Measurements from ENCODE around the gene DAPK2.

Gene DAPK2

DNA sequence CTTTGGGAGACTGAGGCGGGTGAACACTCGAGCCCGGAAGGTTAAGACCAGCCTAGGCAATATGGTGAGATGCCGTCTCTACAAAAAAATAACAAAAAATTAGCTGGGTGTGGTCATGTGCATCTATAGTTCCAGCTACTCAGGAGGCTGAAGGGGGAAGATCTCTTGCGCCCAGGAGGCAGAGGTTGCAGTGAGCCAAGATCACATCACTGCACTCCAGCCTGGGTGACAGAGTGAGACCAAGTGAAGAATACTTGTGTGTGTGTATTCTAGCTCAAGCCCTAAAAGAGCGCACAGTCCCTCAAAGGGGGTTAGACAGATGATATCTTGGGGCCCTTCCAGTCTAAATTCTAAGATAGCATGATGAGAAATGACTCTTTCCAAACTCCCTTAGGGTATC is 23.7 kb downstream of the DAPK2 start:
- DNase-seq = no peak

DNA sequence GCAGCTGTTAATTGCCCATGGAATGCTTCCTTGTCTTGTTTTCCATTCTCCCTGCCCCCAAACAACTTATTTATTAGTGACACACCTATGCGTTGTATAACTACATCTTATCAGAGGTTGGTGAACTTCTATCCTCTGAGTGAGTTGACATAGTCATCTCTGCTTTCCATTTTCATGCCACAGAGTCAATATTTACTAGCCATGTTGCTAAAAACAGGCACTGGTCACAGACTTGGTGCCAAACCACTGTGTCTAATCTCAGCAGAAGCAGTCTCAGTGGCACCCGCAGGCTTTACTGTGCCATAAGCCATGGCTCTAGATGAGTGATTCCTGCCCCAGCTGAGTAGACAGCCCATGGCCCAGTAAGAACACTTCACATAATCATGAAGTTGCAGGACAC is 26.5 kb downstream of the DAPK2 start:
- DNase-seq = no peak

DNA sequence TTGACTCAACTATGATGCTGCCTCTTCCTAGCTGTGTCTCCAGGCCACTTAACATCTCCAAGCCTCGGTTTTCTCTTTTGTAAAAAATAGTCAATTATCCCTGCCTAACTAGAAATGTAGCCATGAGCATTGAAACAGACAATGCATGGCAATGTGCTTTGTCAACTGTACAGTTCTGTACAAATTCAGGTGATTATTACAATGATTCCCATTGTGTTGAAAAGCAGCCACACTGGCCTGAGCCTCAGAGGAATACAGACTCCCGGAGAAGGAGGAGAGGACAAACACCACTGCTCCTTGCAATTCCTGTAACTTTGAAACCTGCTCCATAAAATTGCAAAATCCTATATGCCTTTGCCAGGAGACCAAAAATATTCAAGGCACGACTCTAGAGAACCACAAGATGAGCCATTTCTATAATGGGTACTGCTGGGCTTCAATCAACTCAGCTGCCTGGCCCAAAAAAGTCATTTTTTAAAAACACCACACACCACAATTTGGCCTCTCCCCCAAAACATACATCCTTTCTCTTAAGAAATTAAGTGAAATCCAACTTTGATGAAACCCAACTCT is 28.6 kb downstream of the DAPK2 start:
- no peak for DNase-seq

DNA sequence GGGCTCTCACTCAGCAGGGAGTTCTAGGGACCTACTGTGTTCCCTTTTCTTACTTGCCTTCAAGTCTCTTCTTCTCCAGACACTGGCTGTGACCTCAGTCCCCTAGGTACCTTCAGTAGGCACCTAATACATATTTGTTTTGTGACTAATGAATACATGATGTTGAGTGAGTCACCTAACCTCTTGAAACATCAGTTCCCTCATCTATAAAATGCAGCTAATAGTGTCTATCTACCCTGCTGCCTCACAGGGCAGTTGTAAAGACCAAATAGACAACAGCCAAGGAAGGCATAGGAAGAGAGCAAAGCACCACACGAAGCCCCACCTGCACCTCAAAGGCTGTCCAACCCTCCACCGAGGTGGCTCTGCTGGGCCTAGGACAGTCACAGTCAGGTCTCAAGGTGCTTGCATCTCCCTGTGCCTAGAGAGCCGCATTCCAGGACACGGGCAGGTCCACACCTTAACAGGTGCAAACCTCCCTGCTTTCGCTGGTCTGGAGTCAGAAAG is 29.1 kb downstream of the DAPK2 start:
- DNase-seq = no peak

DNA sequence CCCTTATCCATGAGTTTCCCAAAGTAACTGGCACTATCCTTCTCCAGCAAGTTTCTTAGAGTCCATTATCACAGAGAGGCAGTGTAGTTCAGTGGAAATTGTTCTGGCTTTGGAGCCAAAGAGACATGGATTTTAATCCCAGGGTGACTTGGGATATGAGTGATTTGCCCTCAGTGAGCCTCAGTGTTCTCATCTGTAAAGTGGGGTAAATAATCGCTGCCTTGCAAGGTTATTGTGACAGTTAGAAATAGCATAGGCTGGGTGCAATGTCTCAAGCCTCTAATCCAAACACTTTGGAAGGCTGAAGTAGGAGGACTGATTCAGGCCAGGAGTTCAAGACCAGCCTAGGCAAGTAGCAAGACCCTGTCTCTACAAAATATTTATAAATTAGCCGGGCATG is 30.0 kb downstream of the DAPK2 start:
- no peak for DNase-seq

DNA sequence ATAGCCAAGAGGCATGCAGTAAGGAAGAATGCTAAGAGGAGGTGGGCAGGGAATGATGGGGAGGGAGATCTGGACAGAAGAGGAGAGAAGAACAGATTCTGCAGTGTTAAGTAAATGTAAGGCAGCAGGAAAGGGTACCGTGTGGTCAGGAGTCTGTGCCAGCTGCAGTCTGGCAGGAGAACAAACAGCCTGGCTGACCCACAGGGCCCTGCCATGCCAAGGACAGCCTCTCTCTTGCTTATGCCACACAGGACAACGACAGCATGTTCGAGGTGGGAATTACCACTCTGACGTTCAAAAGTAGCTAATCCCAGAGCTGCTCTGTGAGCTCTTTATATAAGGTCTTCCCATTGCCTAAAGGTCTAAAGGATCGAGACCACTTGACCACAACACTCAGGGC is 31.3 kb downstream of the DAPK2 start:
- DNase-seq = no peak

DNA sequence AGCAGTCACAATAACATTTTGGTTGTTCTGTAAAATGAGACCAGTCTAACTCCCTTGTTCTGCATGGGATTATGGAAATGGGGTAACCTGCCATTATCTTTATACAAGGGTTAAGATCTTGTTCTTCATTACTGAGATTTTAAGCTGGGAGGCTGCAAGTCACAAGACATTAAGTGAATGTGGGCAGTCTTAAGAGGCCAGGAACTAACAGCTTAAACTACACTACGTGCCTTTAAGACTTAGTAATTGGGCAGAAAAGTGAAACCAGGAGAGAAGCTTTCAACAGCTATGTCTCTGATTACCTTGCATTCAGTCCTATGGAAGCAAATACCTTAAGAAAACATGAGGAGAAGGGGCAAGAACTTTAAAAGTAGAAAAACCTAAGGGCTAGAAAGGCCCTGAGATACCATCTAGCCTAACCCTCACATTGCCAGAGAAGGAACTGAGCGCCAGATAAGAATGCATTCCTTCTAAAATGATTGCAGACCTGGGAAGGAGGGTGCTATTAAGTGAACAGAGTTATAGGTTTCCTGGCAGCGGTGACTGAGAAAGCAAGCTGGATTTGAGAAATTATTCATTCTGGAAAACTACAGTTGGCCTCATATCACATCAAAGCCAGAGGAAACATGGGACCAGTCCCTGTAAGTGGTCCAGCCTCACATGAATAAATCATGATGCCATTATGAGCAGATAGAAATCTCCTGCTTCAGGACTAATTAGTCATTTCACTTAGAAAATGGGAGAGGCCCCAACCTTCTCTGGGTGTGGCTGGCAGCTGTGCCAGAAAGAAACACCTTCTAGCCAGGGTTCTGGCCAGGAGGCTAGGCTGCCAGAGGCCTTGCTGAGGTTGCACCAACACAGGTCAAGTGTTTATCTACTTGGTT is 32.9 kb downstream of the DAPK2 start:
- no peak for DNase-seq

DNA sequence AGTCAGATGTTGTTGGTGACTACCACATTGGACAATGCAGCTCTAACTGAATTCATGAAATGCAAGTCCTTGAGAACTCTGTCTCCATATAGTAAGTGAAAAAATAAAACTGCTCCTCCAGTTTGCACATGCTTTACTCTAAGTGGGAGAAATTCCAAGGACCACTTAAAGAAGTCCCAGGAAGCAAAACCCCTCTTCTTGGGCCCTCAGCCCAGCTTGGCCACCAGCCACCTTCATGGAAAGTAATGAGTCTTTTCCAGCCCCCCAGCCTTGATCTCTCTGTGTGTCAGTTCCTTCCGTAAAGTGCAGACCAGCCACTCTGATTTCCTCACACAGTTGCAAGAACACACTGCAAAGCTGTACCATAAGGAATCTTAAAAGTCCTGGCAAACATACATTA is 34.5 kb downstream of the DAPK2 start:
- DNase-seq = no peak

DNA sequence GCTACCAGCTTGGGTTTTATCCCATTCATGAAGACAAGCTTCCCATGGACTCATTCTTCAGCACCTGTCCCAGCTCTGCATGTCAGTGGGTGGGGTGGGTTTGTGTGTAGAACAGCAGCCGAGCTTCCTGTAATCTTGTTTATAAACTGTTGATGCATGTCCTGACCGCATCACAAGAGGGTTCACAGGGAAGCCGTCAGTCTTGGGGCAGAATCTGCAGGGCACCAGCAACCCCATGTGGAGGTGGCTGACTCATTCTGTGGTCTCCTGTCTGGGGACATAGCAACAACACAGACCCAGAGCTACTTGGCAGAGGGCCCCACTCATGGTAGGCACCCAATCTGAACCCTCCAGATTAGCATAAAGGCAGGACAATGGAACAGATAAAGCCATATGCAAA is 35.6 kb downstream of the DAPK2 start:
- peak; percentile 86 for DNase-seq

DNA sequence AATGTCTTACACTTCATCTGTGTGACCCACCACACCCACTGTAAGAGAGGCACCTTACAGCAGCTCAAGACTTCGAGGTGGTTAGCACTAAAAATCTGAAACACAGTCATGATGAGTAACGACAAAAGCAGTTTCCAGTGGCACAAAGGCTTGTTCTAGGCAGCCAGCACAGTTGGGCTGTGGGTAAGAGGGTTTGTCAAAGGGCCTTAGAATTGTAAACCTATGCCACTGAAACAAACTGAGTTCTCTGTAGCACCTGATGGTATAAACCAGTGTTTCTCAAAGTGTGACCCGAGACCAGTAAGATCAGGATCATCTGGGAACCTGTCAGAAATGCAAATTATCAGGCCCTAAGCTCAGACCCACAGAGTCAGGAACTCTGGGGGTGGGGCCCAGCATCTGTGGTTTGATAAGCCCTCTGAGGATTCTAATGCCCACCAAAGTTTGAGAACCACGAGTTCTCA is 36.5 kb downstream of the DAPK2 start:
- DNase-seq = peak; percentile 60

DNA sequence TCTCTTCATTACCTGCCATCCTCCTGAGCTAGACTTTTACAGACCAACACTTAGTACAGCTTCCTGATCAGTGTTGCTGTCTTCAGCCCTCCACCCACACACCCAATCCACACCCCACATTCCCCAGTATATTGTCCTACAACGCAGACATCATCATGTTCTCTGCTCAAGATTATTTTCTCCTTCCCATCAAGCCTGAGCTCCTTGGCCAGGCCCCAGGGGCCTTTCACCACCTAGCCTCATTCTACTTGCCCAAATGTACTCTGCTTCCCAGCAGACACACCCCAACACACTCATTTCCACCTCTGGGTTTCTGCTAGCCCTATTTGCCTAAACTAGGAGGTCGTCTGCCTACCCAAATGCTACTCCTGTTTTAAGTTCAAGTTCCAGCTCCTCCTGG is 37.0 kb downstream of the DAPK2 start:
- no peak for DNase-seq

DNA sequence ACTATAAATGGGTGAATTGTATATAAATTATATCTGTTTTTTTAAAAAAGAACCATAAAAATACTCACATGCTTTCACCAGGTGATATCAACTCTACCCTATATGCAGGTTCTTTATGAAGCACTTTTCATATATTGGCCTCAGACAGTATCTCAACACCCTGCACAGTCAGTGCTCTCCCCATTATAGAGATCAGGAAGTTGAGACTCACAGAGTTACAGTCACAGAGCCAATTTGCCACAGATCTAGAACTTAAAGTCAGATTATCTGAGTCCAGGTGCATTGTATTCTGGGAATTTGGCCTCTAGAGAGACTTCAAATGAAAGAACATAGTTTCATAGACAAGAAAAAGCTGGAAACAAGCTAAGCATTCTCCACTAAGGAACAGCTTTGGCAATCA is 38.1 kb downstream of the DAPK2 start:
- no peak for DNase-seq

DNA sequence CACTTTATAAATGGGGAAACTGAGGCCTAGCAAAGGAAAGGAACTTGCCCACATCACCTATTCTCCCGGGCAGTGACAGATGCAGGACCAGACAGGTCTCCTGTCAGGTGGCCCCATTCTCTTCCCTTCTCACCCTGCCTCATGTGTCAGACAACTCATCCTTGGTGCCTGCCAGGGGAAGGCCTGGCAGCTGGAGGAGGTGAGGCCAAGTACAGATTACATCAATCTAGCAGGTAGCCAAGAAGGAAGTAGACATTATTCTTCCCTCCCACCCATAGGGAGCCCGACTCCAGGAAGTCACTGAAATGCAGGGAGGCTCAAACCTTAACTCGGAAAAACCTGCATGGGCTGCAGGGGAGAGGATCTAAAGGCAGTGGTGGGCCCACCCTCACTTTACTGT is 39.6 kb downstream of the DAPK2 start:
- no peak for DNase-seq

DNA sequence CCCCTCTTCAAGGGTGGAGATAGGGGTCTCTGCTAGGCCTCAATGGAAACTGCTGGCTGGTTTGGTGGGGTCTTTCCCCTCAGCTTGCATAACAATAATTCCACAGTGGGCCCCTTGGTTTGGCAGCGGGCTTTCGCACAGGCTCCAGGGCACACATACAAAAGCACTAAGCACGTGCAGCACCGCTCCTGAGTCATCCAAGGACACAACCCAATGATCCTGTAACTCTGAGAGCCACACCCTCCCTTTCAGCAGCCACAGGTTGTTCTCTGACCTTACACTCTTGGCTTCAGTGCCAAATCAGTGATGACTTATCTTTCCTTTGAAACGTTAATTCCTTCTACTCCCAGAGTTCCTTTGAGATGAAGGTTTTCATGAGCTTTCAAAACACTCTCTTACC is 41.7 kb downstream of the DAPK2 start:
- DNase-seq = no peak

DNA sequence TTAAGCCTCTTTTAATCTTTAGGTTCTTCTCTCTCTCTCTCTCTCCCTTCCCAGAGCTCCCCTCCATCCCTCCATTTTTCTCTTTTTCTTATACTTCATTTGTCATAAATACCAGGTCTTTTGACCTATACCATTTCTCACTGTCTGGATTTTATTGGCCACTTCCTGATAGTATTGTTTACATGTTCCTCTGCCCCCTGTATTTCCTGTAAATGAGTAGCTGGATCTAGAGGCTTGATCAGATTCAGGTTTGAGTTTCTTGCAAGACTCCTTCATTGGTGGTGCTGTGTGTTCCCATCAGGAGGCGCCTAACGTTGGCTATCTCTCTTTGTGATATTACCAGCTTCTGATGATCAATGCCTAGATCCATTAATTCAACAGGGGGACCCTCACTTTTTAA is 42.2 kb downstream of the DAPK2 start:
- no peak for DNase-seq

DNA sequence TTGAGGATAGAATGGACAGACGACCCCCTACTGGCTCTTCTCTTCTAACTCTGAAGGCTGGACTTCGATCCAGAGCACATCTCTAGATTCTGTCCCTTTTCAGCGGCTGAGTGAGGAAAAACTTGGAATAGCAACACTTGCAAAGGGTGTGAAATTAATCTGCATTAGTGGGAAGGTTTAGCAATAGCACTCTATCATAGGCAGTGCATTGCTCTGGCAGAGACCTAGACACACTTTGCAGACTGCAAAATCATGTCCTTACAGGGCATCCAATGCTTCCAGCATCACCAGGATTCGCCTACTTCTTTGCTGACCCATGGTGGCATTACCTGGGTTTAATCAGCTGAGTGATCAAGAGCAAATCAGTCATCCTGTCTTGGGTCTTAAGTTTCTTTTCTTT is 43.1 kb downstream of the DAPK2 start:
- no peak for DNase-seq

DNA sequence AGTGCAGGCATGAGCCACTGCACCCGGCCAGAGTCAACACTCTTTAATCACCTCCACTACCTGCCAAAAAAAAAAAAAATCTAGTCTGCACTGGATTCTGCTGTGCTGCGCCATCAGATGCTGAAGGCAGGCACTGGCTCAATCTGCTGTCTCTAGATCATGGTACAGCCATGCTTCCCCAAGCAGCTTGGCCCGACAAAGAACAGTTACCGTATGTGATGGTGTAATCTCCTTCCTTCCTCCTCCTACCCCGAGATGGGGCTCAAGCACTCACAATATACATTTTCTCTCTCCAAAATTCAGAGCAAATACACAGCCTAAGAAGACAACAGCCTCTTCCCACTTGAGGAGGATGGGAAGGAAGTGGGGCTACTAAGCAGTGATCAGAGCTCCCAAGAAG is 45.1 kb downstream of the DAPK2 start:
- no peak for DNase-seq

DNA sequence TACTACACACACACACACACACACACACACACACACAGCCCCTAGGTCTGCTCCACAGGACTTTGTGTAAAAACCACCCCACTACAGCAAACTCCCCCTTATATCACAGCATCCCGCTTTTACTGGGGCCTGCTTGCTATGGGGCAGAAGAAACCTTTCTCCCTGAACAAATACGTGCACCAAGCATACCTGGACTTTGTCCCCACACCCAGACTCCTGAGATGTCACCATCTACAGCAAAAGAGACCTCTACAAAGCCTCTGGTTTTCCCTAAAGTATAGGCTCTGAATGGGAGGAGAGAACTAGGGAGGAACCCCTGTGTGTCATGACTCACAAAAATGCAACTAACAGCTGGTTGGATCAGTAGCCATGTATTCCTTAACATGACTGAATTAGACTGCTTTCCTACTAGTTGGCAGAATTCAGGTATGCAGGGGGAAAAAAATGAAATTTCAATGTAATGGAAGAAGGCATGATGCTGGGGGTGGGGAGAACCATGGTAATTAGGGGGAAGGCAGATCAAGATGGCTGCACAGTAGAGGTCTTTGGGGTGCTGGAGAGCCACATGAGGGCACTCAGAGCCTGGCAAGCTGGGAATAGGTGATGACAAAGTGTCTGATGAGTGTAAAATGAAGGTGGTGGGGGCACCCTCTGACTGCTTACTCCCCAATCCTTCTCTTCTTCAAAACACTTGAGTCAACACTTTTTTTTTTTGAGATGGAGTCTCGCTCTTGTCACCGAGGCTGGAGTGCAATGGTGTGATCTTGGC is 45.9 kb downstream of the DAPK2 start:
- DNase-seq = no peak

DNA sequence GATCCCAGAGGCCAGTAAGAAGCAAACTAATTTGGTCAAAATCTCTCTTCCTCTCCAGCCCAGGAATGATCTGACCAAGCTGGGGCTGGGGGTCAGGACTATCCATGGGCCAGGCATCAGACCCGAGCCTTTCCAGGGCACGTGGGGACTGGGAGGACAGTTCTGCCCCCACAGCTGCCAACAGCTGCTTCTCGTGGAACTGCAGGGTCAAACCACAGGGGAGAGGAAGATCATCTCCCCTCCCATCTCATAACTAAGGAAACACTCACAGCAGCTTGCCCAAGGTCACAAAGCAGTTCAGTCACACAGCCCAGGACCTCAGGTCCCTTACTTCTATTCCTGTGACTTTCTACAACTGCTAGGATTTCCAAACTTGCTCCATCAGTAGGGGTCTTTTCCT is 47.1 kb downstream of the DAPK2 start:
- DNase-seq = no peak

DNA sequence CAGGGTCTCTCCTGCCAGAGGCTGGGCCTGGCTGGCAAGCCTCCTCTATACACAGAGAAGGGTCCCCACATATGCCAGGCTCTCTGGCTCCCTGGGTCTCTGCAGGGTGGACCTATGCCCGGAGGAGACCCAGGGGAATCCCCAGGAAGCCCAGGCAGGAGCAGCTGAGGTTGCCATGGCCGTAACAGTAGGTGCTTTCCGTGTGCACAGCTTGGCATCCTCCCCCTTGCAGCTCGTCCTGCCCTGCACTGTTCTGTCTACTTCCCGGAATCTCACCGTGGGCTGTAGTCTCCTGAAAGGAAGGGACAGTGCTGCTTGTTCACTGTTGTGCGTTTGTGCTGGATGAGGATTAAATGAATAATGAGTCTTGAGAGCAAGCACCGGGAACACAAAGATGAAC is 47.8 kb downstream of the DAPK2 start:
- no peak for DNase-seq

DNA sequence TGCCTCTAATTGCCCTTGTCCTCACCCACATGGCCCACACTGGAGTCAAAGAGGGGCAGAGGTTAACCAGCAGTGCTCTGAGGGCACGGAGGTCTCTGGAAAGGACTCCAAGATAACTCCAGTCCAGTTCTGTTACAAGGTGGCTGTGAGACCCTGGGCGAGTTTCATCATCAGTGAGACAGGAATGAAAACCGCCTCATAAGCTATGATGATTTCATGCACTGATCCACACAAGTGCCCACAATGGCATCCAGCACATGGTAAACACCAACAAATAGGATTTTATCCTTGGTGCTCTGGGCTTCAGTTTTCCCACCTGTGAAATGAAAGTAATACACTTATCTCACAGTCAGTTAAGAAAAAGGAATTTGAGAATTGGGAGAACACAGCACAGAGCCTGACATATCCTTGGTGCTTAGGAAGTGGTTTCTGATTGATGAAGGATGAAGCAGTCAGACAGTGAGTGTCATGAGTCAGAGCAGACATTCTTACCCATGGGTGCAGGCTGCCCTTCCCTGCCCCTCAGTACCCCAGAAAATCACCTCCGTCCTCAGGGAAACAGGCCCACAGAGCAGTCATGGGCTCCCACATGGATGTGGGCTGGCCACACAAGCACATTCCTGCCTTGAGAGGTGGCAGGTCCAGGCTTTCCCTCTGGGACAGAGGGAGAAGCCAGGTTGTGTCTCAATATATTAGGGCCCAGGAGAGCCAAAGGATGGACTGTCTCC is 48.4 kb downstream of the DAPK2 start:
- no peak for DNase-seq

DNA sequence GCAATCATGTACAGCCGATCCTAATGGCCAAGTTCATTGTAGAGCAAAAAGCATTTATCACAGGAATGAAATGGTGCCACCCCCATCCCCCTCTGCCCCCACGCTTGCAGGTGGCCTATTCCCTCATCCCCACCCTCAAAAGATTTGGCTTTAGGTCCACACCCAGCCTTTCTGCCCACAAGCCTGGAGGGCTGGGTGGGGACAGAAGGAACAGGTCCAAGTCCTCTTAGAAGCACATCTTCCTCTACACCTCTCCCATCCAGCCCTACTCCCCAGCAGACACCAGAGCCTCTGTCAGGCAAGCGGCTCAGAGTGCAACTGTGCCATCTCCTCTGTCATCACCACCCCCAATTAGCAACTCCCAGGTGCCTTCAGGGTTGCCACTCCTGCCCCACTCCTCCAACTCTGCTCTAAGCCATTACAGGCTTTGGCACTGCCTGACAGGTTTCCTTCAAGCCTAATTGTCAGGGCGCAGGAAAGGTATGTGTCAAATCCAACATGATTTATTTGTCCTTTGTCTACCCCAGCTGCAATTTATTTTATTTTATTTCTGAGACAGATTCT is 49.4 kb downstream of the DAPK2 start:
- DNase-seq = no peak

DNA sequence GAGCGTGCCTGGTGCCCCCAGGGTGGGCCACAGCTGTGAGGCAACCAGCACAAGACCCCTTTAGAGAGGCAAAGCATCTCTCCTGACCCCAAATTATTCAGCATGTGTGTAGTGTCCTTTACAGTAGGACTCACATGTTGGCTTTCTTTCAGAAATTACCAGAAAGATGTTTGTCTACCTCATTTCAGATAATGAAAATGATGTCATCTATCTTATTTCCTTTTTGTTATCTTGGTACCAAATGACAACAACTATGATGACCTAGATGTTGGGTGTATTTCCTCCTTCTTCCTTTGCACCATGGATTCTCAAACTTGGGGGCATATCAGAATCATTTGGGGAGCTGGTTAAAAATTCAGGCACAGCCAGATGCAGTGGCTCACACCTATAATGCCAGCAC is 50.5 kb downstream of the DAPK2 start:
- DNase-seq = no peak

All from activated effector memory CD4-positive, alpha-beta T cell treated with Interleukin-2 at 50 U/mL for 16 hours (primary cell).